ENCODE measurements around the gene WDR93. TPM values are rescaled to one million over a fixed set of nuclear protein-coding genes. Genes with fewer than 3 reads are reported as not detected.

The WDR93 gene
- total and polyA plus RNA-seq, 2 of the 4 experiments (the other 2 are of a cell fraction): not detected

DNA sequence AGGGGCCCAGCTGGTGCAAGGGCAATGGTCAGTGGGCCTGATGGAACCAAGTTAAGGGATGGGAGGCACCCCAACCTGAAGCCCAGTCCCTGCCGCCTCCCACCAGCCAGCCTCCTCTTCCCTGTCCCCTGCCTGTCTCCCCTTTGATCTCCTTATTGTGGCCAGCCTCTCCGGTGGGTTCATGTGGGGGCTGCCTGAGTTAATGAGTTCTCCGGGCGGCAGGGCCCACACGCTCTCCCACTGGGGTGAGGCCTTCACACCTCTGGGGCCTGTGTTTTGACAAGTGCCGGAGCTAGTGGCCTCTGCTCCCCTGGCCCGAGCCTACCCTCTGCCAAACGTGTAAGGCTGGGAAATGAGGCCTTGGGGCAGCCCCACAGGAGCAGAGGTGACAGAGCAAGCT lies 67.7 kb downstream of the WDR93 start:
- H3K9ac ChIP-seq (ENCODE audit: low read depth, low read length): no peak overlapping the region
- DNase-seq (no peak), ATAC-seq (ENCODE audit: low read depth) (no peak)
- no peak overlapping the region for H4K5ac ChIP-seq (ENCODE audit: low read depth, low read length)
- no peak overlapping the region for H4K91ac ChIP-seq (ENCODE audit: insufficient read depth, low read depth, low read length)
- no peak overlapping the region for H3K4me3 ChIP-seq (ENCODE audit: insufficient read depth, low read depth, low read length)
- POLR2A ChIA-PET (ENCODE audit: unreplicated experiment): no interaction called here
- no peak overlapping the region for H3K27ac ChIP-seq (ENCODE audit: insufficient read depth, low read length)
- H3K18ac ChIP-seq (ENCODE audit: low read depth, low read length): no peak overlapping the region
- no peak overlapping the region for H2AK5ac ChIP-seq (ENCODE audit: low read depth, low read length)
- H3K4ac ChIP-seq (ENCODE audit: low read depth, low read length): no peak overlapping the region
- 59% methylated on average over 3 of the region's 8 CpGs; no CpG with 5 or more reads in 1 of the 2 experiments for WGBS, 2 experiments (ENCODE audit: extremely low coverage in 2 of 2, insufficient read length in 1 of 2)
- no peak overlapping the region for H2BK15ac ChIP-seq (ENCODE audit: low read depth, low read length)
- H2BK20ac ChIP-seq (ENCODE audit: low read depth, low read length): no peak overlapping the region
- no peaks in the 10 kb centered on the region for H3K9me3 ChIP-seq (ENCODE audit: control insufficient read depth, insufficient read depth, low read length)
- in situ Hi-C loops (cut with MboI; ENCODE audit: low sequenced_read_pairs): loop anchor here (5.0 to 10.0 kb wide), 2 partner anchors 119 to 317 kb away; no protein-coding TSS in a partner anchor
- no peaks in the 10 kb centered on the region for H4K20me1 ChIP-seq (ENCODE audit: insufficient read depth, low read length)
- BruUV-seq (replicated peaks): no TSS peak
- no peak overlapping the region for H4K8ac ChIP-seq (ENCODE audit: low read depth in 2 of 2, low read length in 2 of 2)
- no peak overlapping the region for H2BK5ac ChIP-seq (ENCODE audit: low read depth, low read length, poor library complexity, severe bottlenecking)
- no peak overlapping the region for H3K4me2 ChIP-seq (ENCODE audit: low read depth, low read length)
- H2AK9ac ChIP-seq (replicated peaks; ENCODE audit: low read depth, low read length, poor library complexity): no peak overlapping the region
- H2AFZ ChIP-seq (replicated peaks; ENCODE audit: low read length, poor library complexity): no peak overlapping the region
- no peak overlapping the region for H3K23ac ChIP-seq (ENCODE audit: low read depth, low read length)
- H2BK120ac ChIP-seq (ENCODE audit: low read depth, low read length): no peak overlapping the region
- H3K36me3 ChIP-seq (ENCODE audit: control insufficient read depth, insufficient read depth, low read length): no peaks in the 10 kb centered on the region
- TF ChIP-seq BHLHE40 (IDR thresholded peaks at IDR 0.05; ENCODE audit: low read depth, low read length) (no peak), FOS (IDR thresholded peaks at IDR 0.05; ENCODE audit: low read depth, low read length) (no peak), SMC3 (IDR thresholded peaks at IDR 0.05; ENCODE audit: low read depth, low read length) (no peak), RFX5 (IDR thresholded peaks at IDR 0.05; ENCODE audit: low read depth, low read length) (no peak), POLR2A (IDR thresholded peaks at IDR 0.05; ENCODE audit: low read depth, low read length) (no peak), MXI1 (IDR thresholded peaks at IDR 0.05; ENCODE audit: borderline replicate concordance, low read depth, low read length) (no peak), CHD1 (IDR thresholded peaks at IDR 0.05; ENCODE audit: low read depth, low read length) (no peak), MAZ (IDR thresholded peaks at IDR 0.05; ENCODE audit: borderline replicate concordance, low read depth, low read length) (no peak), RAD21 (IDR thresholded peaks at IDR 0.05; ENCODE audit: low read length) (no peak), NFE2L2 (IDR thresholded peaks at IDR 0.05; ENCODE audit: low read depth, low read length) (no peak), CEBPB (IDR thresholded peaks at IDR 0.05; ENCODE audit: low read depth, low read length) (no peak), RCOR1 (IDR thresholded peaks at IDR 0.05; ENCODE audit: insufficient replicate concordance, low read length) (no peak), MAFK (IDR thresholded peaks at IDR 0.05; ENCODE audit: low read depth, low read length) (no peak)
- TF ChIP-seq, protein P1, sequence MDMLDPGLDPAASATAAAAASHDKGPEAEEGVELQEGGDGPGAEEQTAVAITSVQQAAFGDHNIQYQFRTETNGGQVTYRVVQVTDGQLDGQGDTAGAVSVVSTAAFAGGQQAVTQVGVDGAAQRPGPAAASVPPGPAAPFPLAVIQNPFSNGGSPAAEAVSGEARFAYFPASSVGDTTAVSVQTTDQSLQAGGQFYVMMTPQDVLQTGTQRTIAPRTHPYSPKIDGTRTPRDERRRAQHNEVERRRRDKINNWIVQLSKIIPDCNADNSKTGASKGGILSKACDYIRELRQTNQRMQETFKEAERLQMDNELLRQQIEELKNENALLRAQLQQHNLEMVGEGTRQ (IDR thresholded peaks at IDR 0.05; ENCODE audit: low read depth, low read length): no peak
- TF ChIP-seq, protein P2, sequence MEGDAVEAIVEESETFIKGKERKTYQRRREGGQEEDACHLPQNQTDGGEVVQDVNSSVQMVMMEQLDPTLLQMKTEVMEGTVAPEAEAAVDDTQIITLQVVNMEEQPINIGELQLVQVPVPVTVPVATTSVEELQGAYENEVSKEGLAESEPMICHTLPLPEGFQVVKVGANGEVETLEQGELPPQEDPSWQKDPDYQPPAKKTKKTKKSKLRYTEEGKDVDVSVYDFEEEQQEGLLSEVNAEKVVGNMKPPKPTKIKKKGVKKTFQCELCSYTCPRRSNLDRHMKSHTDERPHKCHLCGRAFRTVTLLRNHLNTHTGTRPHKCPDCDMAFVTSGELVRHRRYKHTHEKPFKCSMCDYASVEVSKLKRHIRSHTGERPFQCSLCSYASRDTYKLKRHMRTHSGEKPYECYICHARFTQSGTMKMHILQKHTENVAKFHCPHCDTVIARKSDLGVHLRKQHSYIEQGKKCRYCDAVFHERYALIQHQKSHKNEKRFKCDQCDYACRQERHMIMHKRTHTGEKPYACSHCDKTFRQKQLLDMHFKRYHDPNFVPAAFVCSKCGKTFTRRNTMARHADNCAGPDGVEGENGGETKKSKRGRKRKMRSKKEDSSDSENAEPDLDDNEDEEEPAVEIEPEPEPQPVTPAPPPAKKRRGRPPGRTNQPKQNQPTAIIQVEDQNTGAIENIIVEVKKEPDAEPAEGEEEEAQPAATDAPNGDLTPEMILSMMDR (conservative IDR thresholded peaks at IDR 0.05; ENCODE audit: low read depth, low read length): no peak
- TF ChIP-seq, protein P3, sequence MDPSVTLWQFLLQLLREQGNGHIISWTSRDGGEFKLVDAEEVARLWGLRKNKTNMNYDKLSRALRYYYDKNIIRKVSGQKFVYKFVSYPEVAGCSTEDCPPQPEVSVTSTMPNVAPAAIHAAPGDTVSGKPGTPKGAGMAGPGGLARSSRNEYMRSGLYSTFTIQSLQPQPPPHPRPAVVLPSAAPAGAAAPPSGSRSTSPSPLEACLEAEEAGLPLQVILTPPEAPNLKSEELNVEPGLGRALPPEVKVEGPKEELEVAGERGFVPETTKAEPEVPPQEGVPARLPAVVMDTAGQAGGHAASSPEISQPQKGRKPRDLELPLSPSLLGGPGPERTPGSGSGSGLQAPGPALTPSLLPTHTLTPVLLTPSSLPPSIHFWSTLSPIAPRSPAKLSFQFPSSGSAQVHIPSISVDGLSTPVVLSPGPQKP (IDR thresholded peaks at IDR 0.05; ENCODE audit: borderline replicate concordance, low read depth, low read length): no peak
- H3K14ac ChIP-seq (replicated peaks; ENCODE audit: low read depth, low read length): no peak overlapping the region
- CTCF ChIA-PET: no interaction called here
- peaks cover 2% of the 10 kb centered on the region; the same call in 1 of the 2 replicates for H3K4me1 ChIP-seq (ENCODE audit: control insufficient read depth, insufficient read depth, low read length)
- H3K9me1 ChIP-seq (ENCODE audit: insufficient read depth, low read length): no peaks in the 10 kb centered on the region; the same call in 1 of the 2 replicates
- dilution Hi-C loops (cut with HindIII; ENCODE audit: low sequenced_read_pairs, unreplicated experiment): loop anchor here (25.0 kb wide), 1 partner anchor 104 kb away; no protein-coding TSS in a partner anchor
- no peak overlapping the region for H3K56ac ChIP-seq (ENCODE audit: extremely low read depth, insufficient read depth, low read length)
- no peaks in the 10 kb centered on the region for H3K27me3 ChIP-seq (ENCODE audit: control insufficient read depth, insufficient read depth, low read length)
- H3K79me1 ChIP-seq (ENCODE audit: low read depth in 1 of 2, low read length in 2 of 2): no peaks in the 10 kb centered on the region
- intact Hi-C loops (cut with micrococcal nuclease): no loop called here

Measured in IMR-90 (cell line).